Heart left ventricle (tissue), 16 donors: ENCODE data around the gene MFSD2A. TPM values are rescaled to one million over a fixed set of nuclear protein-coding genes. Genes with fewer than 3 reads are reported as not detected.
"Not testable (repeated sequence)": the region's sequence is repeated elsewhere in the genome, so short reads cannot be mapped to it uniquely, and the experiment has no call there.

ENCODE experiments used
- ATAC-seq, 4 donors: fragments of 200-7000 bp; cut with Tn5 transposase; one replicate each; pipeline ENCODE4 v1.9.1; 2020 to 2022; ENCODE audit warnings: moderate library complexity in 4 of 4, mild to moderate bottlenecking in 3 of 4, moderate number of reproducible peaks in 1 of 4
- DNase-seq, 5 donors: peaks; one replicate each; pipeline ENCODE4 v3.0.0-alpha.2; 2020
- H3K27ac ChIP-seq, 12 donors: fragments of 200-600 bp; sonication (generic) in 4 of 12; one replicate each; pipeline versions ENCODE4 v1.5.0 to v1.8.0; 2016 to 2022; ENCODE audit warnings: mild to moderate bottlenecking in 2 of 12
- H3K27me3 ChIP-seq, 9 donors: fragments of 200-600 bp; sonication (generic) in 2 of 9; one replicate each; pipeline versions ENCODE4 v1.5.1 to v1.8.0; 2016 to 2022; ENCODE audit warnings: mild to moderate bottlenecking in 3 of 9
- H3K36me3 ChIP-seq, 9 donors: fragments of 200-600 bp; sonication (generic) in 2 of 9; one replicate each; pipeline versions ENCODE4 v1.5.0 to v1.8.0; 2018 to 2022; ENCODE audit warnings: mild to moderate bottlenecking in 2 of 9
- H3K4me1 ChIP-seq, 12 donors: fragments of 200-600 bp; sonication (generic) in 4 of 12; one replicate each; pipeline versions ENCODE4 v1.5.0 to v1.8.0; 2016 to 2022; ENCODE audit warnings: mild to moderate bottlenecking in 3 of 12
- H3K4me3 ChIP-seq, 12 donors: fragments of 200-600 bp; sonication (generic) in 4 of 12; one replicate each; pipeline versions ENCODE4 v1.5.0 to v1.8.0; 2017 to 2022; ENCODE audit warnings: mild to moderate bottlenecking in 9 of 12, moderate library complexity in 4 of 12
- H3K9me3 ChIP-seq, 12 donors: fragments of 200-600 bp; sonication (generic) in 4 of 12; one replicate each; pipeline versions ENCODE4 v1.5.0 to v1.8.0; 2016 to 2022; ENCODE audit warnings: mild to moderate bottlenecking in 1 of 12
- POLR2A ChIP-seq, 2 donors: fragments of 450-650 bp; IDR thresholded peaks; one replicate each; pipeline ENCODE4 v1.6.1; 2017; ENCODE audit warnings: antibody characterized with exemption in 2 of 2, mild to moderate bottlenecking in 2 of 2, moderate library complexity in 2 of 2
- WGBS, 4 donors: extraction: QIAGEN DNeasy Blood & Tissue Kit in 2 of 4; methylation state at CpG; one replicate each; pipeline versions ENCODE4 v1.1.5 to v1.1.7; 2013 to 2018; 5-methylcytosine and 5-hydroxymethylcytosine counted together
- intact Hi-C, 10 donors: fragments of 100-400 bp; cut with DNase I; formaldehyde crosslinking; loops; one replicate each; pipeline versions ENCODE4 v1.11.1 to v1.14.2; 2022
- polyA plus RNA-seq, 2 donors: library from polyadenylated mRNA; stranded (reverse); fragments of 200-250 nt; gene quantifications; one replicate each; pipeline ENCODE4 v1.2.3, GENCODE V29; 2013
- total RNA-seq, 9 donors: library from RNA; depleted of rRNA in 2 of 9; stranded (reverse); fragments of >200 nt in 2 of 9; fragmentation: NEBNext Ultra II Directional in 3 of 9; extraction: Animal tissue kit (Norgen Biotek cat#: 25700) in 3 of 9; gene quantifications; one replicate each; pipeline versions ENCODE4 v1.1.0 to v1.2.4, GENCODE V29; 2016 to 2023
- TF ChIP-seq, protein P1 (sequence below), 12 donors: fragments of 200-600 bp; sonication (generic) in 4 of 12; IDR thresholded peaks; one replicate each; pipeline versions ENCODE4 v1.5.0 to v1.8.0; 2018 to 2022; ENCODE audit warnings: antibody characterized with exemption in 12 of 12, mild to moderate bottlenecking in 5 of 12
- donor health status: ischemic (EF 13 %, LVEDD 7.1; RV severe dilation, severe dysfunction).
- donor health status: healthy with polysubstance abuse.
- donor health status: DM: no; HTN: yes; CAD: no.
- donor health status: DM: no; HTN: no; CAD: no.
- donor health status: ischemic (EF 25% LVEDD 6.9; RV normal size, moderate dysfunction).
- donor health status: ischemic (EF 25% LVEDD 5.7; RV mildly dilated, moderate dysfunction).
- donor health status: healthy.
- donor health status: DM: yes; HTN: yes; CAD: no.
- donor health status: ischemic (EF 35%, LVEDD 5.7; RV mildly dilated, moderate dysfunction).
- donor health status: nonischemic (EF 11% LVEDD 7.7; RV severe dilation, severe dysfunction).
- donor health status: DM: yes; HTN: yes; CAD: no.
- donor health status: PGD.
- donor health status: ischemic (EF 29% LVEDD 5.4; RV normal size, mild dysfunction).
- donor health status: nonischemic (EF 23%, LVEDD 6.1; RV moderate dilation, normal function).

MFSD2A gene
- total and polyA plus RNA-seq, 11 donors: 0.11 to 12.7 (median 0.96) TPM

DNA sequence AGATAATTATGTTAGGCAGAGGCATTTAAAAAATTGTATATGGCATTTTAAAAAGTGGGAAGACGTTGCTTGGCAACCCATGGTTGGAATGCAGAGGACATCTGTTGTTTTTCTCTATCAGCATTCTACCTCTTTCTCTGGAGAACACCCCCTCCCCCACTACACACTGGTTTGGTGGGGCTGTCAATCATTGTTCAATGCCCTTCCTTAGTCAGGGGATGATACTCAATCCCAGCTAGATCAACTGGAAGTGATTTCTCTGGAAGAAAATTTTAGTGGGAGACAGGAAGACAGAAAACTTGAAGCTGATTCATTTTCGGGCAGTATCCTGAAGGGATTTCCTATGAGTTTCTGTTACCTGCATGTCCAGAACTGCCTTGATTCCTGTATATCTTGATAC lies 49.9 kb downstream of the MFSD2A start:
- no peaks in the 10 kb centered on the region for H3K27me3 ChIP-seq
- H3K4me3 ChIP-seq: no peak overlapping the region
- H3K36me3 ChIP-seq: no peaks in the 10 kb centered on the region
- peaks cover 0 to 13% (median 0%) of the 10 kb centered on the region in 12 donors for H3K4me1 ChIP-seq
- intact Hi-C loops: no loop called here
- ATAC-seq (no peak), DNase-seq (no peak)
- no peak for TF ChIP-seq POLR2A (IDR thresholded peaks at IDR 0.05)
- TF ChIP-seq, protein P1, sequence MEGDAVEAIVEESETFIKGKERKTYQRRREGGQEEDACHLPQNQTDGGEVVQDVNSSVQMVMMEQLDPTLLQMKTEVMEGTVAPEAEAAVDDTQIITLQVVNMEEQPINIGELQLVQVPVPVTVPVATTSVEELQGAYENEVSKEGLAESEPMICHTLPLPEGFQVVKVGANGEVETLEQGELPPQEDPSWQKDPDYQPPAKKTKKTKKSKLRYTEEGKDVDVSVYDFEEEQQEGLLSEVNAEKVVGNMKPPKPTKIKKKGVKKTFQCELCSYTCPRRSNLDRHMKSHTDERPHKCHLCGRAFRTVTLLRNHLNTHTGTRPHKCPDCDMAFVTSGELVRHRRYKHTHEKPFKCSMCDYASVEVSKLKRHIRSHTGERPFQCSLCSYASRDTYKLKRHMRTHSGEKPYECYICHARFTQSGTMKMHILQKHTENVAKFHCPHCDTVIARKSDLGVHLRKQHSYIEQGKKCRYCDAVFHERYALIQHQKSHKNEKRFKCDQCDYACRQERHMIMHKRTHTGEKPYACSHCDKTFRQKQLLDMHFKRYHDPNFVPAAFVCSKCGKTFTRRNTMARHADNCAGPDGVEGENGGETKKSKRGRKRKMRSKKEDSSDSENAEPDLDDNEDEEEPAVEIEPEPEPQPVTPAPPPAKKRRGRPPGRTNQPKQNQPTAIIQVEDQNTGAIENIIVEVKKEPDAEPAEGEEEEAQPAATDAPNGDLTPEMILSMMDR (IDR thresholded peaks at IDR 0.05): no peak
- WGBS, 4 donors: 41 to 59% (median 48%) methylated on average over 2 of the region's 2 CpGs
- no peak overlapping the region for H3K27ac ChIP-seq
- peaks cover 0 to 5% (median 0%) of the 10 kb centered on the region in 12 donors for H3K9me3 ChIP-seq

DNA sequence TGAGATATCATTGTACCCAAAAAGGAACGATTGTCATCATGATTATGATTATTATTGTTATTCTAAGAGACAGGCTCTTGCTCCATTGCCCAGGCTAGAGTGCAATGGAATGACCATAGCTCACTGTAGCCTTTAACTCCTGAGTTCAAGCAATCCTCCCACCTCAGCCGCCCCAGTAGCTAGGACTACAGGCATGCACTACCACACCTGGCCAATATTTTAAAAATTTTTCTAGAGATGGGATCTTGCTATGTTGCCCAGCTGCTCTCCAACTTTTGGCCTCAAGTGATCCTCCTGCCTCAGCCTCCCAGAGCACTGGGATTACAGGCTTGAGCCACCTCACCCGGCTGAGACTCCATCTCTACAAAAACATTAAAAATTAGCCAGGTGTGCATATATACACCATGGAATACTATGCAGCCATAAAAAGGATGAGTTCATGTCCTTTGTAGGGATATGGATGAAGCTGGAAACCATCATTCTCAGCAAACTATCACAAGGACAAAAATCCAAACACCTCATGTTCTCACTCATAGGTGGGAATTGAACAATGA lies 52.6 kb downstream of the MFSD2A start:
- DNase-seq, H3K27me3 ChIP-seq, H3K4me3 ChIP-seq, H3K9me3 ChIP-seq, H3K27ac ChIP-seq, ATAC-seq, H3K36me3 ChIP-seq, intact Hi-C loops: not testable (repeated sequence)
- H3K4me1 ChIP-seq: peaks cover 0 to 12% (median 0%) of the 10 kb centered on the region in 12 donors
- 85 to 92% (median 91%) methylated on average over 3 of the region's 3 CpGs for WGBS, 4 donors

DNA sequence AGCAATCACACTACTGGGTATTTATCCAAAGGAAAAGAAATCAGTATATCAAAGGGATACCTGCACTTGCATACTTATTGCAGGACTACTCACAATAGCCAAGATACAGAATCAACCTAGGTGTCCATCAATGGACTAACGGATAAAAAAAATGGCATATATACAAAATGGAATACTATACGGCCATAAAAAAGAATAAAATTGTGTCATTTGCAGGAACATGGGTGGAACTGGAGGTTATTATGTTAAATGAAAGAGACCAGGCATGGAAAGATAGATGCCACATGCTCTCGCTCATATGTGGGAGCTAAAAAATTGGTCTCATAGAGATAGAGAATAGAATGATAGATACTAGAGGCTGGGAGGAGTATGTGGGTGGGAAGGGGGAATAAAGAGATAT lies 56.3 kb downstream of the MFSD2A start:
- Histone ChIP-seq H3K27ac (no peak overlapping the region), H3K9me3 (peaks cover 0 to under 1% (median 0%) of the 10 kb centered on the region in 12 donors), H3K4me3 (no peak overlapping the region), H3K36me3 (no peaks in the 10 kb centered on the region), H3K27me3 (no peaks in the 10 kb centered on the region), H3K4me1 (peaks cover 0 to 8% (median 0%) of the 10 kb centered on the region in 12 donors)
- TF ChIP-seq, protein P1 (IDR thresholded peaks at IDR 0.05): no peak
- TF ChIP-seq POLR2A (IDR thresholded peaks at IDR 0.05): no peak
- no peak for ATAC-seq
- DNase-seq: no peak
- intact Hi-C loops: no loop called here
- 92 to 98% (median 94%) methylated on average over 3 of the region's 3 CpGs for WGBS, 4 donors

DNA sequence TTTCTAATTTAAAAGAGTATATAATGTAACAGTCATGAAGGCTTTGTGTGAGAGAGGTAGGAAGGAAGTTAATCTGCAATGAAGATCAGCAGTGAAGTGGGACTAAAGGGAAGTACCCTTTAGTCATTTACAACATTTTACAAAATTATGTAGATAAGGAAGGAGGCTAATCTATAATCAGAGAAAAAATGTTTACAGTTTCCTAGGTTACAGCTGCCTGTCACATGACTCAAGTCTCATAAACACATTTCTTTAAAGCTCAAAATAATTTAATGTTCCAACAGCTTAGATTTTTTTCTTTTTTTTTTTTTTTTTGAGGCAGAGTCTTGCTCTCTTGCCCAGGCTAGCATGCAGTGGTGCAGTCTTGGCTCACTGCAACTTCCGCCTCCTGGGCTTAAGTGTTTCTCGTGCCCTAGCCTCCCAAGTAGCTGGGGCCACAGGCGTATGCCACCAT lies 59.3 kb downstream of the MFSD2A start:
- H3K4me3 ChIP-seq: no peak overlapping the region
- no peaks in the 10 kb centered on the region for H3K36me3 ChIP-seq
- DNase-seq (no peak), ATAC-seq (no peak)
- peaks cover 0 to 8% (median 0%) of the 10 kb centered on the region in 12 donors for H3K4me1 ChIP-seq
- TF ChIP-seq, protein P1 (IDR thresholded peaks at IDR 0.05): no peak
- TF ChIP-seq POLR2A (IDR thresholded peaks at IDR 0.05): no peak
- no peak overlapping the region for H3K27ac ChIP-seq
- peaks cover 0 to 3% (median 0%) of the 10 kb centered on the region in 12 donors for H3K9me3 ChIP-seq
- WGBS, 4 donors: 69 to 86% (median 77%) methylated on average over 3 of the region's 3 CpGs
- intact Hi-C loops: no loop called here
- no peaks in the 10 kb centered on the region for H3K27me3 ChIP-seq
